ENCODE measurements around the gene XPNPEP2. TPM values are rescaled to one million over a fixed set of nuclear protein-coding genes. Genes with fewer than 3 reads are reported as not detected.

XPNPEP2 gene
- total and polyA plus RNA-seq, 2 experiments from 2014 or later: 0.65 to 0.74 TPM

DNA sequence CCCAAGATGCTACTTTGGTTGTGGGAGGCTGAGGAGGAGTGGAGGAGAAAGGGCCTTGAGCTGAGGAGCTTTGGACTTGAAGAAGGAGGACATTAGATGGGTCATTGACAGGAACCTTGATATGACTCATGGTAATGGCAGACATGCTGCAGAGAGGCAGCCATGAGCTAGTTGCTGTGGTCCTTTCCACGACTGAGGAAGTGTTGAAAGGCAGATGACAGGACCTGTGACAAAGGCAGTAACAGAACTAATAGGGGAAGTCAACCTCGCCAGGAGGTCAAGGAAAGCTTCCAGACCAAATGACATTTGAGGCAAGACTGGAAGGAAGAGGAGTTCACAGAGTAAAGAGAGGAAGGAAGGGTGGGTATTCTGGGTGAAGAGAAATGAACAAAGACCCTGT, 7.6 kb upstream of the XPNPEP2 start:
- DNase-seq: no peak
- H2AFZ ChIP-seq: no peak overlapping the region
- in situ Hi-C loops (cut with MboI): loop anchor here (5.0 kb wide), 1 partner anchor 104 kb away; no protein-coding TSS in a partner anchor
- H3F3A ChIP-seq (ENCODE audit: insufficient read depth): no peaks in the 10 kb centered on the region
- H3K79me2 ChIP-seq (ENCODE audit: insufficient read depth): no peaks in the 10 kb centered on the region
- no peaks in the 10 kb centered on the region for H4K20me1 ChIP-seq (ENCODE audit: insufficient read depth)
- H3K4me1 ChIP-seq (ENCODE audit: insufficient read depth): no peaks in the 10 kb centered on the region
- H3K9ac ChIP-seq: no peak overlapping the region
- no peaks in the 10 kb centered on the region for H3K27me3 ChIP-seq (replicated peaks; ENCODE audit: insufficient read depth)
- no peaks in the 10 kb centered on the region for H3K9me2 ChIP-seq (ENCODE audit: insufficient read depth)
- 80 to 97% methylated on average over 2 of the region's 2 CpGs for WGBS, 2 experiments (ENCODE audit: low coverage in 1 of 2, low lambda C conversion rate in 2 of 2, missing lambda C conversion rate in 2 of 2)
- TF ChIP-seq EZH2 (IDR thresholded peaks at IDR 0.05; ENCODE audit: insufficient read depth, poor library complexity, severe bottlenecking): no peak
- TF ChIP-seq EZH2phosphoT487 (IDR thresholded peaks at IDR 0.05; ENCODE audit: insufficient read depth, low read depth): no peak
- no peaks in the 10 kb centered on the region for H3K36me3 ChIP-seq (ENCODE audit: low read depth)
- H3K4me2 ChIP-seq (ENCODE audit: unreplicated experiment): no peak overlapping the region
- H3K4me3 ChIP-seq: no peak overlapping the region
- H3K27ac ChIP-seq: no peak overlapping the region
- H3K9me3 ChIP-seq (ENCODE audit: low read depth): no peaks in the 10 kb centered on the region

DNA sequence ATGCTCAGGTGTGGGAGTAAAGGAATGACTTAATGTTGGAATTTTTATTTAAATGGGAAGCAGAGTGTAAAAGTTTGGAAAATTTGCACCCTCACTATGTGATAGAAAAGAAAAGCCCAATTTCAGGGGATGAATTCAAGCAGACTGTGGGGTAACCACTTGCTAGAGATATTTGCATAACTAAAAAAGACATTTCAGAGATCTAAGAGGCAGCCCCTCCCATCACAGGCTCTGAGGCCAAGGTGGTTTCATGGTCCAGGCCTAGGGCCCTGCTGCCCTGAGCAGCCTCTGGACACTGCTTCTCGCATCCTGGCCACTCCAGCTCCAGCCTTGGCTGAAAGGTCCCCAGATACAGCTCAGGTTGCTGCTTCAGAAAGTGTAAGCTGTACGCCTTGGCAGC, 5.9 kb upstream of the XPNPEP2 start:
- Histone ChIP-seq H3K36me3 (ENCODE audit: low read depth) (no peaks in the 10 kb centered on the region), H3K4me3 (no peak overlapping the region)
- 83 to 92% methylated on average over 2 of the region's 2 CpGs for WGBS, 2 experiments (ENCODE audit: low coverage in 1 of 2, low lambda C conversion rate in 2 of 2, missing lambda C conversion rate in 2 of 2)

DNA sequence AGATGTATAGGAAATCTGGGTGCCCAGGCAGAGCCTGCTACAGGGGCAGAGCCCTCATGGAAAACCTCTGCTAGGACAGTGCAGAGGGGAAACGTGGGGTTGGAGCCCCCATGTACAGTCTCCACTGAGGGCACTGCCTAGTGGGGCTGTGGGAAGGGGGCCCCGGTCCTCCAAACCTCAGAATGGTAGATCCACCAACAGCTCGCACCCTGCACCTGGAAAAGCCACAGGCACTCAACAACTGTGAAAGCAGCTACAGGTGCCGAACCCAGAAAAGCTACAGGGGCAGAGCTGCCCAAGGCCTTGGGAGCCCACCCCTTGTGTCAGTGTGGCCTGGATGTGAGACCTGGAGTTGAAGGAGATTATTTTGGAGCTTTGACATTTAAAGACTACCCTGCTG, 5.4 kb upstream of the XPNPEP2 start:
- in situ Hi-C loops (cut with MboI): loop anchor here (5.0 kb wide), 1 partner anchor 106 kb away; no protein-coding TSS in a partner anchor
- WGBS, 2 experiments (ENCODE audit: low coverage in 1 of 2, low lambda C conversion rate in 2 of 2, missing lambda C conversion rate in 2 of 2): 60 to 83% methylated on average over 1 to 3 of the region's 4 CpGs

More for the DNA sequence above, 5.9 kb upstream of the XPNPEP2 start:
- in situ Hi-C loops (cut with MboI): loop anchor here (5.0 kb wide), 1 partner anchor 106 kb away; no protein-coding TSS in a partner anchor
- TF ChIP-seq EZH2phosphoT487 (IDR thresholded peaks at IDR 0.05; ENCODE audit: insufficient read depth, low read depth) (no peak), EZH2 (IDR thresholded peaks at IDR 0.05; ENCODE audit: insufficient read depth, poor library complexity, severe bottlenecking) (no peak)
- H3K9me2 ChIP-seq (ENCODE audit: insufficient read depth): no peaks in the 10 kb centered on the region
- H4K20me1 ChIP-seq (ENCODE audit: insufficient read depth): no peaks in the 10 kb centered on the region
- H3F3A ChIP-seq (ENCODE audit: insufficient read depth): 0 out of 2 replicates have a peak, but pooled peaks cover 4% of the 10 kb centered on the region
- H3K9me3 ChIP-seq (ENCODE audit: low read depth): no peaks in the 10 kb centered on the region
- H3K79me2 ChIP-seq (ENCODE audit: insufficient read depth): no peaks in the 10 kb centered on the region
- H3K4me1 ChIP-seq (ENCODE audit: insufficient read depth): no peaks in the 10 kb centered on the region
- H3K4me2 ChIP-seq (ENCODE audit: unreplicated experiment): no peak overlapping the region
- no peak overlapping the region for H2AFZ ChIP-seq
- H3K27ac ChIP-seq: no peak overlapping the region
- no peaks in the 10 kb centered on the region for H3K27me3 ChIP-seq (replicated peaks; ENCODE audit: insufficient read depth)
- DNase-seq: no peak
- H3K9ac ChIP-seq: no peak overlapping the region

DNA sequence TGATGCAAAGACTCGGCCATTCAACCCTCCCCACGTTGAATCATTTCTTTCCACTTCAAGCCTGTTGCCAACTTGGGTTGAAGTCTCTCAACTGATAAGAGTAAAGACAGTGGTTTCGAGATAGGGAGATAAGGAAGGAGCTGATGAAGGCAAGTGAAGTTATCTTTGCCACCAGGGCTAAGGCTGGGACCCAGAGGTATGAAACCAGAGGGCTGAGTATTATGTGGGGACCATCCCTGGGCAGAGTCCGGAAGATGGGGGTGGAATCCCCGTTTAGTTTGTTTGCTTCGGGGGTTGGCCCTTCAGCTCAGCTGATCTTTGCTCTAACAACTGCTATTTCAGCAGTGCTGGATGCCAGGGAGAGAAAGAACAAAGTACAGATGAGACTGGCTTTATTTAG, 2.3 kb upstream of the XPNPEP2 start:
- TF ChIP-seq EZH2phosphoT487 (IDR thresholded peaks at IDR 0.05; ENCODE audit: insufficient read depth, low read depth) (no peak), EZH2 (IDR thresholded peaks at IDR 0.05; ENCODE audit: insufficient read depth, poor library complexity, severe bottlenecking) (no peak)
- no peak overlapping the region for H3K4me2 ChIP-seq (ENCODE audit: unreplicated experiment)
- H2AFZ ChIP-seq: no peak overlapping the region
- 0 out of 2 replicates have a peak, but pooled peaks cover 4% of the 10 kb centered on the region for H3F3A ChIP-seq (ENCODE audit: insufficient read depth)
- no peak overlapping the region for H3K9ac ChIP-seq
- H3K9me2 ChIP-seq (ENCODE audit: insufficient read depth): no peaks in the 10 kb centered on the region
- no peaks in the 10 kb centered on the region for H3K79me2 ChIP-seq (ENCODE audit: insufficient read depth)
- WGBS, 2 experiments (ENCODE audit: low coverage in 1 of 2, low lambda C conversion rate in 2 of 2, missing lambda C conversion rate in 2 of 2): 43 to 50% methylated on average over 4 to 6 of the region's 6 CpGs
- DNase-seq: no peak
- H3K36me3 ChIP-seq (ENCODE audit: low read depth): no peaks in the 10 kb centered on the region
- in situ Hi-C loops (cut with MboI): no loop called here
- no peak overlapping the region for H3K4me3 ChIP-seq
- no peaks in the 10 kb centered on the region for H3K9me3 ChIP-seq (ENCODE audit: low read depth)
- no peaks in the 10 kb centered on the region for H4K20me1 ChIP-seq (ENCODE audit: insufficient read depth)
- H3K27ac ChIP-seq: no peak overlapping the region
- no peaks in the 10 kb centered on the region for H3K27me3 ChIP-seq (replicated peaks; ENCODE audit: insufficient read depth)
- H3K4me1 ChIP-seq (ENCODE audit: insufficient read depth): peaks cover 14% of the 10 kb centered on the region

More for the DNA sequence above, 5.4 kb upstream of the XPNPEP2 start:
- Histone ChIP-seq H3K27me3 (replicated peaks; ENCODE audit: insufficient read depth) (no peaks in the 10 kb centered on the region), H3K9me2 (ENCODE audit: insufficient read depth) (no peaks in the 10 kb centered on the region), H3K79me2 (ENCODE audit: insufficient read depth) (no peaks in the 10 kb centered on the region), H3K36me3 (ENCODE audit: low read depth) (no peaks in the 10 kb centered on the region), H2AFZ (no peak overlapping the region), H3K9ac (no peak overlapping the region), H3K4me3 (no peak overlapping the region), H3K27ac (no peak overlapping the region), H3K4me1 (ENCODE audit: insufficient read depth) (peaks cover 4% of the 10 kb centered on the region), H3K9me3 (ENCODE audit: low read depth) (no peaks in the 10 kb centered on the region), H4K20me1 (ENCODE audit: insufficient read depth) (no peaks in the 10 kb centered on the region), H3K4me2 (ENCODE audit: unreplicated experiment) (no peak overlapping the region), H3F3A (ENCODE audit: insufficient read depth) (0 out of 2 replicates have a peak, but pooled peaks cover 4% of the 10 kb centered on the region)
- no peak for TF ChIP-seq EZH2phosphoT487 (IDR thresholded peaks at IDR 0.05; ENCODE audit: insufficient read depth, low read depth)
- TF ChIP-seq EZH2 (IDR thresholded peaks at IDR 0.05; ENCODE audit: insufficient read depth, poor library complexity, severe bottlenecking): no peak
- no peak for DNase-seq
